ENCODE measurements around the gene KCNJ1.

GRCh38 chr11:128898580-128899344 lies 31.7 kb upstream of the KCNJ1 start:
- TF ChIP-seq CTCF (IDR thresholded peaks at IDR 0.05) (no peak), POLR2A (IDR thresholded peaks at IDR 0.05) (no peak)
